ENCODE results near the gene TMEM259. TPM values are rescaled to one million over a fixed set of nuclear protein-coding genes. Genes with fewer than 3 reads are reported as not detected.

TMEM259 gene
- total RNA-seq, 1 experiment from 2014 or later, result 171 TPM

DNA sequence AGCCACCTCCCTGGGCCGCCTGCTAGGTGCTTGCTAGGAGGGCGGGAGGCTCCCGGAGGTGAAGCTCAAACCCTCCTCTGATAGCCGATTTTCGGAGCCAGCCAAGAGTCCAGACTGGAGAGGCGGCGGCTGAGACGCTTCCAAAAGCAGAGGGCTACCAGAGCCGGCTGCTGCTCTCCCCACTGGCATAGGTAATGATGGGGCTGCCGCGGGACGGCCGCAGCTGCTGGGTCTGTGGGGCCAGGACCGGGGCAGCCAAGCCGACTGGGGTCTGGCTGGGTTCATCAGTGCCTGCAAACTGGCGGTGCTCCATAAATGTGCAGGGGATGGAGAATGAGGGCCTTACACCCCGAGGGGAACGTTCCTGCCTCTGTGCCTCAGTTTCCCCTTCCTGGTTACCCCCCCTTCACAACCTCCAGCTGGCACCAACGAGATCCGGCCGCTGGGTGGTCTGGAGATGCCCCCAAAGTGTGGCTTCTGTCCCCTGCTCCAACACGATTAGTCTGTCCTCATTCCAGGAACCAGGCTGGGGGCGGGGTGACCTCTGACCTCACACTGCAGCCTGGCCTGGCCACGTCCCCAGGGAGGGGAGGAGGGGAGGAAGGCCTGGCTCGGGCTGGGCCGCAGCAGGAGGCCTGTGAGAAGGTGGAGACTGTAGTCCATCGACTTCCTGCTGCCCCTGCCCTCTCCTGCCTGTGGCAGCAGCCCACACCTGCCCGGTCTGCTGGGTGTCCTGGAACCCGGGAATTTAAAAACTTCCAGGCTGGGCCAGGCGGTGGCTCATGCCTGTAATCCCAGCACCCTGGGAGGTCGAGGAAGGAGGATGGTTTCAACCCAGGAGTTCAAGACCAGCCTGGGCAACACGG lies 40.6 kb downstream of the TMEM259 start:
- H4K91ac ChIP-seq (ENCODE audit: insufficient read length, low read depth, low read length), result no peak overlapping the region
- no peaks in the 10 kb centered on the region for H4K20me1 ChIP-seq (ENCODE audit: control insufficient read depth, insufficient read depth, insufficient read length)
- DNase-seq, result peak; percentile 87
- no peak overlapping the region for H3K27ac ChIP-seq (ENCODE audit: insufficient read length, low read depth, low read length)
- TF ChIP-seq, protein P1, sequence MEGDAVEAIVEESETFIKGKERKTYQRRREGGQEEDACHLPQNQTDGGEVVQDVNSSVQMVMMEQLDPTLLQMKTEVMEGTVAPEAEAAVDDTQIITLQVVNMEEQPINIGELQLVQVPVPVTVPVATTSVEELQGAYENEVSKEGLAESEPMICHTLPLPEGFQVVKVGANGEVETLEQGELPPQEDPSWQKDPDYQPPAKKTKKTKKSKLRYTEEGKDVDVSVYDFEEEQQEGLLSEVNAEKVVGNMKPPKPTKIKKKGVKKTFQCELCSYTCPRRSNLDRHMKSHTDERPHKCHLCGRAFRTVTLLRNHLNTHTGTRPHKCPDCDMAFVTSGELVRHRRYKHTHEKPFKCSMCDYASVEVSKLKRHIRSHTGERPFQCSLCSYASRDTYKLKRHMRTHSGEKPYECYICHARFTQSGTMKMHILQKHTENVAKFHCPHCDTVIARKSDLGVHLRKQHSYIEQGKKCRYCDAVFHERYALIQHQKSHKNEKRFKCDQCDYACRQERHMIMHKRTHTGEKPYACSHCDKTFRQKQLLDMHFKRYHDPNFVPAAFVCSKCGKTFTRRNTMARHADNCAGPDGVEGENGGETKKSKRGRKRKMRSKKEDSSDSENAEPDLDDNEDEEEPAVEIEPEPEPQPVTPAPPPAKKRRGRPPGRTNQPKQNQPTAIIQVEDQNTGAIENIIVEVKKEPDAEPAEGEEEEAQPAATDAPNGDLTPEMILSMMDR (conservative IDR thresholded peaks at IDR 0.05), result no peak
- H3K18ac ChIP-seq (ENCODE audit: insufficient read length, low read depth, low read length), result no peak overlapping the region
- H3K23ac ChIP-seq (ENCODE audit: insufficient read length, low read depth, low read length), result no peak overlapping the region
- no peak overlapping the region for H4K5ac ChIP-seq (ENCODE audit: insufficient read length, low read depth, low read length)
- no peak overlapping the region for H2BK15ac ChIP-seq (ENCODE audit: low read depth, low read length)
- peaks cover 0 to 5% (median 0%) of the 10 kb centered on the region in 3 experiments; a peak in 3 of 7 replicates for H3K36me3 Mint-ChIP-seq (ENCODE audit: insufficient read depth in 1 of 3, low read depth in 3 of 3)
- no peak overlapping the region for H4K8ac ChIP-seq (replicated peaks; ENCODE audit: insufficient read length, low read depth, low read length)
- no peak overlapping the region for H2AK5ac ChIP-seq (ENCODE audit: insufficient read length, low read length)
- H3K14ac ChIP-seq (ENCODE audit: insufficient read depth, low read length), result no peak overlapping the region
- H3K79me2 ChIP-seq (ENCODE audit: insufficient read depth, low read length), result no peaks in the 10 kb centered on the region; the same call in 1 of the 2 replicates
- no peaks in the 10 kb centered on the region for H3K9me3 ChIP-seq (ENCODE audit: control insufficient read depth, low read depth, low read length)
- no peaks in the 10 kb centered on the region for H3K9me3 Mint-ChIP-seq
- H3K9ac ChIP-seq (ENCODE audit: extremely low read depth, insufficient read length, low read length), result no peak overlapping the region
- H2BK20ac ChIP-seq (ENCODE audit: low read depth, low read length, poor library complexity, severe bottlenecking), result no peak overlapping the region
- H3K27me3 Mint-ChIP-seq (ENCODE audit: low read depth), result peaks cover 2% of the 10 kb centered on the region; the same call in 1 of the 2 replicates
- H3T11ph ChIP-seq (ENCODE audit: low read length), result no peak overlapping the region
- peak overlapping the region; percentile 65 to 93 (median 92); a peak in 5 of 7 replicates for H3K27ac Mint-ChIP-seq
- no peak overlapping the region for H3K56ac ChIP-seq (ENCODE audit: insufficient read length, low read depth, low read length)
- peaks cover 7 to 23% of the 10 kb centered on the region in 2 experiments for H3K4me1 Mint-ChIP-seq
- WGBS (ENCODE audit: extremely low coverage, insufficient read length, low lambda C conversion rate), result no CpG with 5 or more reads among the region's 32 CpGs
- no peak overlapping the region for H3K4me2 ChIP-seq (ENCODE audit: insufficient read depth, insufficient read length, low read length)
- H3K27me3 ChIP-seq (ENCODE audit: insufficient read depth, low read length), result no peaks in the 10 kb centered on the region
- no peaks in the 10 kb centered on the region for H3K4me1 ChIP-seq (ENCODE audit: insufficient read depth, low read length)
- H3K4ac ChIP-seq (ENCODE audit: low read depth, low read length), result no peak overlapping the region
- no peak overlapping the region for H2BK5ac ChIP-seq (ENCODE audit: insufficient read length, low read length)
- H2AFZ ChIP-seq (ENCODE audit: low read length), result no peak overlapping the region
- H2BK120ac ChIP-seq (ENCODE audit: low read depth, low read length, poor library complexity, severe bottlenecking), result no peak overlapping the region
- H3K4me3 Mint-ChIP-seq, result 0 out of 5 replicates have a peak overlapping the region, but pooled peaks of 1 of the 2 experiments have one; percentile 12
- no peak overlapping the region for H2BK12ac ChIP-seq (ENCODE audit: insufficient read length, low read depth, low read length)
- no peaks in the 10 kb centered on the region for H3K79me1 ChIP-seq (ENCODE audit: insufficient read depth, low read depth, low read length, poor library complexity, severe bottlenecking)
- peaks cover 7% of the 10 kb centered on the region for H3K23me2 ChIP-seq (ENCODE audit: insufficient read length, low read depth, low read length, poor library complexity, severe bottlenecking)

Data from H9 (cell line).